Skeletal muscle satellite cell (primary cell): Measurements from ENCODE around the gene RNF183.

Experiments
- H3K27me3 ChIP-seq: 2 replicates; pipeline ENCODE4 v1.7.0; 2013; ENCODE audit warnings: low read length; ENCODE audit not compliant: control insufficient read depth, insufficient read depth
- H3K36me3 ChIP-seq: 2 replicates; pipeline ENCODE4 v1.7.0; 2013; ENCODE audit warnings: mild to moderate bottlenecking, control low read depth, low read length; ENCODE audit not compliant: insufficient read depth
- H3K4me1 ChIP-seq: 2 replicates; pipeline ENCODE4 v1.7.0; 2013; ENCODE audit warnings: low read length; ENCODE audit not compliant: control insufficient read depth, insufficient read depth
- H3K4me2 ChIP-seq: 2 replicates; pipeline ENCODE4 v1.7.0; 2013; ENCODE audit warnings: mild to moderate bottlenecking, low read length
- H3K4me3 ChIP-seq: 2 replicates; pipeline ENCODE4 v1.7.0; 2013; ENCODE audit warnings: low read length
- H3K9ac ChIP-seq: 2 replicates; pipeline ENCODE4 v1.7.0; 2013; ENCODE audit warnings: mild to moderate bottlenecking, low read depth, low read length, moderate library complexity
- H3K9me3 ChIP-seq: replicated peaks from 2 replicates; pipeline ENCODE4 v1.7.0; 2013; ENCODE audit warnings: mild to moderate bottlenecking, control low read depth, low read length

Gene RNF183

GRCh38 chr9:113315231-113315630, 12.1 kb upstream of the RNF183 start:
- no peaks in the 10 kb centered on the region for H3K9me3 ChIP-seq
- peaks cover 9% of the 10 kb centered on the region for H3K27me3 ChIP-seq
- H3K4me2 ChIP-seq: no peak overlapping the region
- H3K4me3 ChIP-seq: no peak overlapping the region
- no peak overlapping the region for H3K9ac ChIP-seq
- no peaks in the 10 kb centered on the region for H3K4me1 ChIP-seq
- no peaks in the 10 kb centered on the region for H3K36me3 ChIP-seq

- Histone ChIP-seq H3K9me3 (no peaks in the 10 kb centered on the region), H3K9ac (no peak overlapping the region), H3K27me3 (peaks cover 9% of the 10 kb centered on the region), H3K36me3 (no peaks in the 10 kb centered on the region), H3K4me3 (no peak overlapping the region), H3K4me2 (no peak overlapping the region), H3K4me1 (no peaks in the 10 kb centered on the region)
These were observed 10.1 kb upstream of the RNF183 start for GRCh38 chr9:113313261-113313660.

- no peaks in the 10 kb centered on the region for H3K36me3 ChIP-seq
- H3K4me3 ChIP-seq: no peak overlapping the region
- no peaks in the 10 kb centered on the region for H3K4me1 ChIP-seq
- H3K9ac ChIP-seq: no peak overlapping the region
- H3K4me2 ChIP-seq: no peak overlapping the region
- peaks cover 13% of the 10 kb centered on the region for H3K27me3 ChIP-seq
- H3K9me3 ChIP-seq: no peaks in the 10 kb centered on the region
These were observed 8.8 kb upstream of the RNF183 start for GRCh38 chr9:113311961-113312360.

- no peak overlapping the region for H3K4me2 ChIP-seq
- no peaks in the 10 kb centered on the region for H3K4me1 ChIP-seq
- no peaks in the 10 kb centered on the region for H3K36me3 ChIP-seq
- H3K4me3 ChIP-seq: no peak overlapping the region
- peaks cover 13% of the 10 kb centered on the region for H3K27me3 ChIP-seq
- no peak overlapping the region for H3K9ac ChIP-seq
- no peaks in the 10 kb centered on the region for H3K9me3 ChIP-seq
These were observed 7.4 kb upstream of the RNF183 start for GRCh38 chr9:113310538-113310937.

- no peaks in the 10 kb centered on the region for H3K36me3 ChIP-seq
- no peak overlapping the region for H3K4me3 ChIP-seq
- H3K9me3 ChIP-seq: no peaks in the 10 kb centered on the region
- H3K9ac ChIP-seq: no peak overlapping the region
- no peaks in the 10 kb centered on the region for H3K4me1 ChIP-seq
- H3K4me2 ChIP-seq: no peak overlapping the region
- H3K27me3 ChIP-seq: peaks cover 13% of the 10 kb centered on the region
These were observed 6.1 kb upstream of the RNF183 start for GRCh38 chr9:113309204-113309813.

GRCh38 chr9:113307396-113307975, 4.3 kb upstream of the RNF183 start:
- Histone ChIP-seq H3K4me1 (no peaks in the 10 kb centered on the region), H3K36me3 (no peaks in the 10 kb centered on the region), H3K27me3 (peaks cover 25% of the 10 kb centered on the region), H3K9me3 (no peaks in the 10 kb centered on the region), H3K4me3 (no peak overlapping the region), H3K4me2 (no peak overlapping the region), H3K9ac (no peak overlapping the region)

GRCh38 chr9:113306566-113306965, 3.4 kb upstream of the RNF183 start:
- Histone ChIP-seq H3K27me3 (peaks cover 34% of the 10 kb centered on the region), H3K4me1 (no peaks in the 10 kb centered on the region), H3K4me2 (no peak overlapping the region), H3K9me3 (no peaks in the 10 kb centered on the region), H3K9ac (no peak overlapping the region), H3K4me3 (no peak overlapping the region), H3K36me3 (no peaks in the 10 kb centered on the region)

GRCh38 chr9:113301548-113301947, 1.6 kb downstream of the RNF183 start:
- Histone ChIP-seq H3K9me3 (no peaks in the 10 kb centered on the region), H3K4me2 (no peak overlapping the region), H3K36me3 (no peaks in the 10 kb centered on the region), H3K4me1 (no peaks in the 10 kb centered on the region), H3K9ac (no peak overlapping the region), H3K4me3 (no peak overlapping the region), H3K27me3 (peaks cover 58% of the 10 kb centered on the region)

- Histone ChIP-seq H3K36me3 (no peaks in the 10 kb centered on the region), H3K4me2 (no peak overlapping the region), H3K4me3 (no peak overlapping the region), H3K9me3 (no peaks in the 10 kb centered on the region), H3K4me1 (no peaks in the 10 kb centered on the region), H3K9ac (no peak overlapping the region), H3K27me3 (peaks cover 58% of the 10 kb centered on the region)
These were observed 3.3 kb downstream of the RNF183 start for GRCh38 chr9:113299800-113300292.

GRCh38 chr9:113298924-113299770, 4.0 kb downstream of the RNF183 start:
- H3K4me1 ChIP-seq: no peaks in the 10 kb centered on the region
- no peaks in the 10 kb centered on the region for H3K36me3 ChIP-seq
- H3K27me3 ChIP-seq: peaks cover 58% of the 10 kb centered on the region
- no peak overlapping the region for H3K4me3 ChIP-seq
- no peaks in the 10 kb centered on the region for H3K9me3 ChIP-seq
- no peak overlapping the region for H3K4me2 ChIP-seq
- no peak overlapping the region for H3K9ac ChIP-seq

- Histone ChIP-seq H3K4me3 (no peak overlapping the region), H3K36me3 (peaks cover under 1% of the 10 kb centered on the region), H3K27me3 (peaks cover 54% of the 10 kb centered on the region), H3K4me2 (no peak overlapping the region), H3K4me1 (no peaks in the 10 kb centered on the region), H3K9ac (no peak overlapping the region), H3K9me3 (no peaks in the 10 kb centered on the region)
These were observed 4.9 kb downstream of the RNF183 start for GRCh38 chr9:113298311-113298710.
